KMS-11 (cell line): Measurements from ENCODE around the gene TBX18.

Experiments used
- H2AFZ ChIP-seq: fragments of 200-600 bp; sonication (generic); 2 replicates; pipeline ENCODE4 v1.6.1; 2016; ENCODE audit warnings: antibody characterized with exemption, mixed run types, low read depth
- H3K27ac ChIP-seq: fragments of 200-600 bp; sonication (generic); 2 replicates; pipeline ENCODE4 v1.6.1; 2016; ENCODE audit warnings: mild to moderate bottlenecking, mixed run types
- H3K27me3 ChIP-seq: fragments of 200-600 bp; sonication (generic); 2 replicates; pipeline ENCODE4 v1.6.1; 2017; ENCODE audit warnings: mild to moderate bottlenecking, low read depth, mixed run types, moderate library complexity; ENCODE audit not compliant: insufficient read depth
- H3K36me3 ChIP-seq: fragments of 200-600 bp; sonication (generic); 2 replicates; pipeline ENCODE4 v1.6.1; 2017; ENCODE audit warnings: mild to moderate bottlenecking, mixed run types; ENCODE audit not compliant: insufficient read depth
- H3K4me1 ChIP-seq: fragments of 200-600 bp; sonication (generic); 2 replicates; pipeline ENCODE4 v1.6.1; 2016; ENCODE audit warnings: mild to moderate bottlenecking, low read depth, mixed run types; ENCODE audit not compliant: poor library complexity, severe bottlenecking
- H3K4me2 ChIP-seq: fragments of 200-600 bp; sonication (generic); 2 replicates; pipeline ENCODE4 v1.7.0; 2016; ENCODE audit warnings: mild to moderate bottlenecking, mixed run types
- H3K4me3 ChIP-seq: fragments of 200-600 bp; sonication (generic); IDR thresholded peaks from 2 replicates; pipeline ENCODE4 v1.6.1; 2017; ENCODE audit warnings: low read depth, low read length, mixed read lengths; ENCODE audit not compliant: insufficient read depth
- H3K79me2 ChIP-seq: fragments of 200-600 bp; sonication (generic); 2 replicates; pipeline ENCODE4 v1.6.1; 2016; ENCODE audit warnings: low read depth, mixed run types; ENCODE audit not compliant: insufficient read depth
- H3K9ac ChIP-seq: fragments of 200-600 bp; sonication (generic); 2 replicates; pipeline ENCODE4 v1.6.1; 2016; ENCODE audit warnings: mild to moderate bottlenecking, mixed run types
- H4K20me1 ChIP-seq: fragments of 200-600 bp; sonication (generic); 2 replicates; pipeline ENCODE4 v1.6.1; 2016; ENCODE audit warnings: mild to moderate bottlenecking, mixed run types; ENCODE audit not compliant: insufficient read depth
- CTCF ChIP-seq: fragments of 200-600 bp; sonication (generic); conservative IDR thresholded peaks from 2 replicates; pipeline ENCODE4 v1.6.1; 2017; ENCODE audit warnings: low read depth, mild to moderate bottlenecking, antibody characterized with exemption, low read length, moderate library complexity, mixed read lengths

The TBX18 gene

DNA sequence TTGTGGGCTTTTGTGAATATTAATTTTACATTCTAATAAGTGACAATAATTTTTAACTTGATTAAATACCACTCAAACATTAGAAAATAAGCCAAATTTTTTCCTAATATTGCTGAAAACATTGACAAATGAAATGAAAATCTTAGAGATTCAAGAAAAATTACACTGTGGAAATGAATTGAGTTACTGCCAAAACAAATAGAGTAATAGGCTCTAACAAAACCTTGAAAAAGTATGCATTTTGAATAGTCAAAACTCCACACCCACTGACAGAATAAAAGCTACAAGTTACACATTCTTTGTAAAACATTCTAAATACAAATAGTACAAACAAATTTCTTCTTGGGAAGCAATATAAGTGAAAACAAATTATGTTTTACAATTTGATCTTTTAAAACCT, 5.9 kb downstream of the TBX18 start:
- Histone ChIP-seq H3K27me3 (no peaks in the 10 kb centered on the region), H3K27ac (no peak overlapping the region), H3K4me1 (peaks cover 26% of the 10 kb centered on the region), H2AFZ (no peak overlapping the region), H3K36me3 (no peaks in the 10 kb centered on the region), H3K4me2 (no peak overlapping the region), H4K20me1 (no peaks in the 10 kb centered on the region), H3K79me2 (peaks cover 29% of the 10 kb centered on the region; the same call in 1 of the 2 replicates), H3K9ac (no peak overlapping the region), H3K4me3 (no peak overlapping the region)
- no peak for TF ChIP-seq CTCF

- Histone ChIP-seq H3K4me1 (peaks cover 23% of the 10 kb centered on the region), H3K9ac (no peak overlapping the region), H2AFZ (no peak overlapping the region), H3K4me3 (no peak overlapping the region), H3K36me3 (no peaks in the 10 kb centered on the region), H3K4me2 (no peak overlapping the region), H4K20me1 (no peaks in the 10 kb centered on the region), H3K27ac (no peak overlapping the region), H3K79me2 (peaks cover 21% of the 10 kb centered on the region; the same call in 1 of the 2 replicates), H3K27me3 (no peaks in the 10 kb centered on the region)
- TF ChIP-seq CTCF: no peak
Measured at GRCh38 chr6:84756877-84757276, 7.5 kb downstream of the TBX18 start.

GRCh38 chr6:84756466-84756865, 7.9 kb downstream of the TBX18 start:
- peaks cover 17% of the 10 kb centered on the region; the same call in 1 of the 2 replicates for H3K79me2 ChIP-seq
- no peaks in the 10 kb centered on the region for H4K20me1 ChIP-seq
- H3K4me3 ChIP-seq: no peak overlapping the region
- H3K27me3 ChIP-seq: no peaks in the 10 kb centered on the region
- H2AFZ ChIP-seq: no peak overlapping the region
- no peaks in the 10 kb centered on the region for H3K36me3 ChIP-seq
- peaks cover 19% of the 10 kb centered on the region for H3K4me1 ChIP-seq
- H3K9ac ChIP-seq: no peak overlapping the region
- no peak overlapping the region for H3K4me2 ChIP-seq
- no peak for TF ChIP-seq CTCF
- H3K27ac ChIP-seq: no peak overlapping the region

GRCh38 chr6:84753173-84753572, 11.2 kb downstream of the TBX18 start:
- Histone ChIP-seq H3K4me2 (no peak overlapping the region), H4K20me1 (no peaks in the 10 kb centered on the region), H3K27me3 (no peaks in the 10 kb centered on the region), H2AFZ (no peak overlapping the region), H3K79me2 (no peaks in the 10 kb centered on the region), H3K27ac (no peak overlapping the region), H3K4me1 (no peaks in the 10 kb centered on the region), H3K4me3 (no peak overlapping the region), H3K36me3 (no peaks in the 10 kb centered on the region), H3K9ac (no peak overlapping the region)
- TF ChIP-seq CTCF: no peak
